Tibial nerve (tissue), 4 donors: Measurements from ENCODE around the gene WHAMM. TPM values are rescaled to one million over a fixed set of nuclear protein-coding genes. Genes with fewer than 3 reads are reported as not detected.

Experiments used
- DNase-seq, 2 donors: peaks; one replicate each; pipeline ENCODE4 v3.0.0-alpha.2; 2019; ENCODE audit warnings: low spot score in 2 of 2
- H3K27ac ChIP-seq, 4 donors: fragments of 200-600 bp; sonication (generic) in 3 of 4; one replicate each; pipeline ENCODE4 v1.5.1; 2017 to 2019; ENCODE audit warnings: mild to moderate bottlenecking in 1 of 4
- H3K27me3 ChIP-seq, 2 donors: fragments of 200-600 bp; sonication (generic) in 1 of 2; one replicate each; pipeline versions ENCODE4 v1.5.1 to v1.6.0; 2017 to 2019
- H3K36me3 ChIP-seq, 3 donors: fragments of 200-600 bp; sonication (generic); one replicate each; pipeline ENCODE4 v1.5.1; 2018 to 2019
- H3K4me1 ChIP-seq, 4 donors: fragments of 200-600 bp; sonication (generic) in 3 of 4; one replicate each; pipeline ENCODE4 v1.5.1; 2017 to 2019
- H3K4me3 ChIP-seq, 4 donors: fragments of 200-600 bp; sonication (generic) in 3 of 4; one replicate each; pipeline ENCODE4 v1.5.1; 2017 to 2019; ENCODE audit warnings: mild to moderate bottlenecking in 1 of 4, moderate library complexity in 1 of 4
- H3K9me3 ChIP-seq, 4 donors: fragments of 200-600 bp; sonication (generic) in 3 of 4; one replicate each; pipeline ENCODE4 v1.5.1; 2017 to 2019
- CTCF ChIP-seq, 5 experiments: fragments of 200-600 bp in 3 of 5; fragments of 450-650 bp in 2 of 5; sonication (generic) in 3 of 5; IDR thresholded peaks; one replicate each; pipeline ENCODE4 v1.5.1; 2016 to 2019; ENCODE audit warnings: antibody characterized with exemption in 5 of 5, mild to moderate bottlenecking in 3 of 5, moderate library complexity in 2 of 5
- EP300 ChIP-seq, 2 donors: sonication (generic); formaldehyde crosslinking; IDR thresholded peaks; one replicate each; pipeline ENCODE4 v1.6.1; 2017; ENCODE audit warnings: antibody characterized with exemption in 2 of 2, mild to moderate bottlenecking in 1 of 2
- POLR2A ChIP-seq, 2 donors: fragments of 450-650 bp; IDR thresholded peaks; one replicate each; pipeline ENCODE4 v1.6.1; 2017; ENCODE audit warnings: antibody characterized with exemption in 2 of 2, mild to moderate bottlenecking in 2 of 2, moderate library complexity in 2 of 2
- WGBS, 2 donors: methylation state at CpG; one replicate each; pipeline ENCODE4 v1.1.5; 2018; 5-methylcytosine and 5-hydroxymethylcytosine counted together
- total RNA-seq, 4 donors: library from RNA; depleted of rRNA; stranded (reverse); fragments of >200 nt; gene quantifications; one replicate each; pipeline ENCODE4 v1.1.0, GENCODE V29; 2016

WHAMM gene
- total RNA-seq, 4 donors from 2014 or later: 11.8 to 17.4 (median 13.0) TPM

GRCh38 chr15:82881747-82882146 lies 72.3 kb downstream of the WHAMM start:
- Histone ChIP-seq H3K4me1 (no peaks in the 10 kb centered on the region), H3K27ac (no peak overlapping the region), H3K36me3 (peaks cover 0 to 3% (median 0%) of the 10 kb centered on the region in 3 donors), H3K27me3 (no peaks in the 10 kb centered on the region), H3K4me3 (no peak overlapping the region), H3K9me3 (no peaks in the 10 kb centered on the region)
- 89% methylated on average over 2 of the region's 2 CpGs for WGBS, 2 donors
- no peak for DNase-seq
- no peak for TF ChIP-seq EP300 (IDR thresholded peaks at IDR 0.05)
- no peak for TF ChIP-seq POLR2A (IDR thresholded peaks at IDR 0.05)
- TF ChIP-seq CTCF (IDR thresholded peaks at IDR 0.05): no peak

GRCh38 chr15:82882273-82882928 lies 73.0 kb downstream of the WHAMM start:
- no peak for DNase-seq
- WGBS, 2 donors: 91 to 93% methylated on average over 4 to 5 of the region's 5 CpGs
- Histone ChIP-seq H3K9me3 (no peaks in the 10 kb centered on the region), H3K4me3 (no peak overlapping the region), H3K36me3 (peaks cover 0 to 3% (median 0%) of the 10 kb centered on the region in 3 donors), H3K27ac (no peak overlapping the region), H3K27me3 (no peaks in the 10 kb centered on the region), H3K4me1 (no peaks in the 10 kb centered on the region)
- TF ChIP-seq CTCF (IDR thresholded peaks at IDR 0.05) (no peak), POLR2A (IDR thresholded peaks at IDR 0.05) (no peak)

Other genes with a start within 250 kb of the WHAMM start
- 10 to 100 TPM; 16.2 to 29.5 (median 23.0) TPM for gene CPEB1, start 162.3 kb upstream of the WHAMM start, total RNA-seq
- 10 to 100 TPM in 1 of 4 donors, 1 to 10 TPM in 1, under 1 TPM in 2; 0.59 to 14.2 (median 1.1) TPM for gene AP3B2, start 99.8 kb upstream of the WHAMM start, total RNA-seq
- gene FSD2, start 3.6 kb upstream of the WHAMM start, total RNA-seq: under 1 TPM in 1 of 4 donors, not detected in 3; 0.20 TPM
- gene HOMER2, start 143.1 kb downstream of the WHAMM start, total RNA-seq: 100 to 1,000 TPM in 1 of 4 donors, 10 to 100 TPM in 3; 25.5 to 950 (median 39.0) TPM
- 10 to 100 TPM in 3 of 4 donors, 1 to 10 TPM in 1; 6.9 to 20.4 (median 15.8) TPM for gene RAMAC, start 176.6 kb downstream of the WHAMM start, total RNA-seq
- gene C15orf40, start 202.0 kb downstream of the WHAMM start, total RNA-seq: 10 to 100 TPM; 13.4 to 21.0 (median 15.4) TPM